ENCODE measurements around the gene MED12L. TPM values are rescaled to one million over a fixed set of nuclear protein-coding genes. Genes with fewer than 3 reads are reported as not detected.

MED12L gene
- polyA plus RNA-seq, 1 donor from 2014 or later: 28.5 TPM

DNA sequence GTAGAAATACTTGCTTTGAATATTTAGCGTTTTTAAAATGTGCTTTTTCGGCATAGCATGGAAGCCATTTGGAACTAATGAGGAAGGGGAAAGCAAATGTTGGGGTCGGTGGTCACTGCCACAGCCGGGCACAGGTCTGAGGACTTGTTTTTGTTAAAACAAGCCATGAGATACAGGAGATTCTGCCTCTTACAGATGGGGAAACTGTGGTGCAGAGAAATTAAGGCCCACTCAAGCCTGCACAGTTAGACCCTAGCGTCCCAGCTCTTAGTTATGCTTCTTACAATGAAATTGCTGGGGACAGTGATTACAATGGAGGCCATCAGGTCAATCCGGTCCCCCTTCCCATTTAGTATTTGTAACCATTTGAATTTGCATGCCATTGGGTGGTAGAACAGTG, 120.0 kb downstream of the MED12L start:
- Histone ChIP-seq H3F3A (ENCODE audit: insufficient read depth, low read length, poor library complexity, severe bottlenecking) (no peaks in the 10 kb centered on the region), H2AFZ (ENCODE audit: low read depth, low read length) (no peak overlapping the region), H3K27ac (ENCODE audit: low read length) (no peak overlapping the region), H3K9me2 (ENCODE audit: insufficient read depth, low read length) (no peaks in the 10 kb centered on the region), H3K36me3 (ENCODE audit: insufficient read depth, low read length) (no peaks in the 10 kb centered on the region), H3K4me3 (ENCODE audit: low read length) (no peak overlapping the region), H3K9ac (ENCODE audit: low read length) (no peak overlapping the region), H4K20me1 (ENCODE audit: insufficient read depth) (no peaks in the 10 kb centered on the region), H3K4me2 (ENCODE audit: low read length) (no peak overlapping the region), H3K79me2 (replicated peaks; ENCODE audit: insufficient read depth, low read length) (no peaks in the 10 kb centered on the region), H3K27me3 (ENCODE audit: insufficient read depth, low read depth, low read length) (no peaks in the 10 kb centered on the region), H3K9me3 (ENCODE audit: low read length) (no peaks in the 10 kb centered on the region)
- TF ChIP-seq TAF1 (IDR thresholded peaks at IDR 0.05; ENCODE audit: low read depth) (no peak), POLR2AphosphoS5 (IDR thresholded peaks at IDR 0.05) (no peak), RAD21 (conservative IDR thresholded peaks at IDR 0.05) (no peak), MXI1 (conservative IDR thresholded peaks at IDR 0.05; ENCODE audit: poor library complexity, severe bottlenecking) (no peak), EZH2 (IDR thresholded peaks at IDR 0.05; ENCODE audit: borderline replicate concordance, insufficient read depth, low read length, poor library complexity, severe bottlenecking) (no peak), EP300 (conservative IDR thresholded peaks at IDR 0.05; ENCODE audit: poor library complexity, severe bottlenecking) (no peak), SMC3 (conservative IDR thresholded peaks at IDR 0.05; ENCODE audit: poor library complexity) (no peak)
- TF ChIP-seq, protein P1, sequence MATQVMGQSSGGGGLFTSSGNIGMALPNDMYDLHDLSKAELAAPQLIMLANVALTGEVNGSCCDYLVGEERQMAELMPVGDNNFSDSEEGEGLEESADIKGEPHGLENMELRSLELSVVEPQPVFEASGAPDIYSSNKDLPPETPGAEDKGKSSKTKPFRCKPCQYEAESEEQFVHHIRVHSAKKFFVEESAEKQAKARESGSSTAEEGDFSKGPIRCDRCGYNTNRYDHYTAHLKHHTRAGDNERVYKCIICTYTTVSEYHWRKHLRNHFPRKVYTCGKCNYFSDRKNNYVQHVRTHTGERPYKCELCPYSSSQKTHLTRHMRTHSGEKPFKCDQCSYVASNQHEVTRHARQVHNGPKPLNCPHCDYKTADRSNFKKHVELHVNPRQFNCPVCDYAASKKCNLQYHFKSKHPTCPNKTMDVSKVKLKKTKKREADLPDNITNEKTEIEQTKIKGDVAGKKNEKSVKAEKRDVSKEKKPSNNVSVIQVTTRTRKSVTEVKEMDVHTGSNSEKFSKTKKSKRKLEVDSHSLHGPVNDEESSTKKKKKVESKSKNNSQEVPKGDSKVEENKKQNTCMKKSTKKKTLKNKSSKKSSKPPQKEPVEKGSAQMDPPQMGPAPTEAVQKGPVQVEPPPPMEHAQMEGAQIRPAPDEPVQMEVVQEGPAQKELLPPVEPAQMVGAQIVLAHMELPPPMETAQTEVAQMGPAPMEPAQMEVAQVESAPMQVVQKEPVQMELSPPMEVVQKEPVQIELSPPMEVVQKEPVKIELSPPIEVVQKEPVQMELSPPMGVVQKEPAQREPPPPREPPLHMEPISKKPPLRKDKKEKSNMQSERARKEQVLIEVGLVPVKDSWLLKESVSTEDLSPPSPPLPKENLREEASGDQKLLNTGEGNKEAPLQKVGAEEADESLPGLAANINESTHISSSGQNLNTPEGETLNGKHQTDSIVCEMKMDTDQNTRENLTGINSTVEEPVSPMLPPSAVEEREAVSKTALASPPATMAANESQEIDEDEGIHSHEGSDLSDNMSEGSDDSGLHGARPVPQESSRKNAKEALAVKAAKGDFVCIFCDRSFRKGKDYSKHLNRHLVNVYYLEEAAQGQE (IDR thresholded peaks at IDR 0.05; ENCODE audit: borderline replicate concordance): no peak
- TF ChIP-seq, protein P2, sequence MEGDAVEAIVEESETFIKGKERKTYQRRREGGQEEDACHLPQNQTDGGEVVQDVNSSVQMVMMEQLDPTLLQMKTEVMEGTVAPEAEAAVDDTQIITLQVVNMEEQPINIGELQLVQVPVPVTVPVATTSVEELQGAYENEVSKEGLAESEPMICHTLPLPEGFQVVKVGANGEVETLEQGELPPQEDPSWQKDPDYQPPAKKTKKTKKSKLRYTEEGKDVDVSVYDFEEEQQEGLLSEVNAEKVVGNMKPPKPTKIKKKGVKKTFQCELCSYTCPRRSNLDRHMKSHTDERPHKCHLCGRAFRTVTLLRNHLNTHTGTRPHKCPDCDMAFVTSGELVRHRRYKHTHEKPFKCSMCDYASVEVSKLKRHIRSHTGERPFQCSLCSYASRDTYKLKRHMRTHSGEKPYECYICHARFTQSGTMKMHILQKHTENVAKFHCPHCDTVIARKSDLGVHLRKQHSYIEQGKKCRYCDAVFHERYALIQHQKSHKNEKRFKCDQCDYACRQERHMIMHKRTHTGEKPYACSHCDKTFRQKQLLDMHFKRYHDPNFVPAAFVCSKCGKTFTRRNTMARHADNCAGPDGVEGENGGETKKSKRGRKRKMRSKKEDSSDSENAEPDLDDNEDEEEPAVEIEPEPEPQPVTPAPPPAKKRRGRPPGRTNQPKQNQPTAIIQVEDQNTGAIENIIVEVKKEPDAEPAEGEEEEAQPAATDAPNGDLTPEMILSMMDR (IDR thresholded peaks at IDR 0.05; ENCODE audit: poor library complexity, severe bottlenecking): no peak

DNA sequence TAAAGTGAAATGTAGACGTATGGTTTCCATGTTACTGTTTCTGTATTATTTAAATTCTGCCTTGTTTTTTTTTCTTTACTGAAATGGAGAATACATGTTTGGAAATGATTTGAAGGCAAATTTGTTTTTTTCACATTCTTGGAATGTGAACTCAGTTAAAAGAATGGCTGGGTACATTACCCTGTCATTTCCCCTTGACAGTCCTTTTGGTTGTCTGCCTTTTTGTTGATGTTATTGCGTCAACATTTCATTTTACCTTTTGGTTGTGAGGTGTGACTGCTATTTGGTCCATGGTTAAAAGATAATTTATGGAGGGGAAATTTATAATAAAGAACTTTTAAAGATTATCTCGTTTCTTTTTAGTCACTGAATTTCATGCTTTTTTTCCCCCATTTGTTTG, 120.7 kb downstream of the MED12L start:
- H3K36me3 ChIP-seq (ENCODE audit: insufficient read depth, low read length): no peaks in the 10 kb centered on the region
- H3K27me3 ChIP-seq (ENCODE audit: insufficient read depth, low read depth, low read length): no peaks in the 10 kb centered on the region
- H4K20me1 ChIP-seq (ENCODE audit: insufficient read depth): no peaks in the 10 kb centered on the region
- no peak overlapping the region for H3K4me3 ChIP-seq (ENCODE audit: low read length)
- H3K9me2 ChIP-seq (ENCODE audit: insufficient read depth, low read length): no peaks in the 10 kb centered on the region
- H3K9me3 ChIP-seq (ENCODE audit: low read length): no peaks in the 10 kb centered on the region
- no peak for TF ChIP-seq EP300 (conservative IDR thresholded peaks at IDR 0.05; ENCODE audit: poor library complexity, severe bottlenecking)
- no peaks in the 10 kb centered on the region for H3F3A ChIP-seq (ENCODE audit: insufficient read depth, low read length, poor library complexity, severe bottlenecking)
- no peak overlapping the region for H2AFZ ChIP-seq (ENCODE audit: low read depth, low read length)
- H3K9ac ChIP-seq (ENCODE audit: low read length): no peak overlapping the region
- no peak overlapping the region for H3K4me2 ChIP-seq (ENCODE audit: low read length)
- no peak overlapping the region for H3K27ac ChIP-seq (ENCODE audit: low read length)
- H3K79me2 ChIP-seq (replicated peaks; ENCODE audit: insufficient read depth, low read length): no peaks in the 10 kb centered on the region

DNA sequence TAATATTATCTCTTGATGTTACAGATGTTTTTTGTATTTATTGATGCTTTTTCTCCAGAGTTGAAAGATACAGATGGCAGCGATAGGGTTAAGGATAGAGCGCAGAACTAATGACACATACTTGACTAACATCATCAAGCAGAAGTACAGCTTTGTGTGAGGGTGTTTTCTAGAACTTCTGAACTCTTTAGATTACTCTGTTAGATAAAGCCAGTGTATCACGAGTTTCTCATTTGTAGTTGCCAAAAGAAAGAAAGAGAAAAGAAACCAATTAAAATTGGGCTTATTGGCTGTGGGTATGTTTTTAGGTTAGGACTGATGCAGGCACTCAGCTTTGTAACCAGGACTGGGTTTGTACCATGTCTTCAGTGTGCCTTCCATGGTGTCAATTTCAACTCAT, 124.2 kb downstream of the MED12L start:
- no peaks in the 10 kb centered on the region for H3K79me2 ChIP-seq (replicated peaks; ENCODE audit: insufficient read depth, low read length)
- H3K27me3 ChIP-seq (ENCODE audit: insufficient read depth, low read depth, low read length): no peaks in the 10 kb centered on the region
- TF ChIP-seq MXI1 (conservative IDR thresholded peaks at IDR 0.05; ENCODE audit: poor library complexity, severe bottlenecking) (no peak), POLR2AphosphoS5 (IDR thresholded peaks at IDR 0.05) (no peak), EP300 (conservative IDR thresholded peaks at IDR 0.05; ENCODE audit: poor library complexity, severe bottlenecking) (no peak), RAD21 (conservative IDR thresholded peaks at IDR 0.05) (no peak), SMC3 (conservative IDR thresholded peaks at IDR 0.05; ENCODE audit: poor library complexity) (no peak), EZH2 (IDR thresholded peaks at IDR 0.05; ENCODE audit: borderline replicate concordance, insufficient read depth, low read length, poor library complexity, severe bottlenecking) (no peak), TAF1 (IDR thresholded peaks at IDR 0.05; ENCODE audit: low read depth) (no peak)
- TF ChIP-seq, protein P2 (IDR thresholded peaks at IDR 0.05; ENCODE audit: poor library complexity, severe bottlenecking): no peak
- TF ChIP-seq, protein P1 (IDR thresholded peaks at IDR 0.05; ENCODE audit: borderline replicate concordance): no peak
- H3K9me2 ChIP-seq (ENCODE audit: insufficient read depth, low read length): no peaks in the 10 kb centered on the region
- no peak overlapping the region for H3K4me3 ChIP-seq (ENCODE audit: low read length)
- H3F3A ChIP-seq (ENCODE audit: insufficient read depth, low read length, poor library complexity, severe bottlenecking): no peaks in the 10 kb centered on the region
- no peak overlapping the region for H3K27ac ChIP-seq (ENCODE audit: low read length)
- H2AFZ ChIP-seq (ENCODE audit: low read depth, low read length): no peak overlapping the region
- H3K9me3 ChIP-seq (ENCODE audit: low read length): no peaks in the 10 kb centered on the region
- H3K36me3 ChIP-seq (ENCODE audit: insufficient read depth, low read length): no peaks in the 10 kb centered on the region
- H3K9ac ChIP-seq (ENCODE audit: low read length): no peak overlapping the region
- H4K20me1 ChIP-seq (ENCODE audit: insufficient read depth): no peaks in the 10 kb centered on the region
- H3K4me2 ChIP-seq (ENCODE audit: low read length): no peak overlapping the region
